Measurements from ENCODE around the gene SLC13A5. TPM values are rescaled to one million over a fixed set of nuclear protein-coding genes. Genes with fewer than 3 reads are reported as not detected.

Gene SLC13A5
- total and polyA plus RNA-seq, 9 of the 15 experiments (the other 6 are each of a cell fraction or from before 2014, with no cell fraction given) = 0.04 TPM; not detected in 8

DNA sequence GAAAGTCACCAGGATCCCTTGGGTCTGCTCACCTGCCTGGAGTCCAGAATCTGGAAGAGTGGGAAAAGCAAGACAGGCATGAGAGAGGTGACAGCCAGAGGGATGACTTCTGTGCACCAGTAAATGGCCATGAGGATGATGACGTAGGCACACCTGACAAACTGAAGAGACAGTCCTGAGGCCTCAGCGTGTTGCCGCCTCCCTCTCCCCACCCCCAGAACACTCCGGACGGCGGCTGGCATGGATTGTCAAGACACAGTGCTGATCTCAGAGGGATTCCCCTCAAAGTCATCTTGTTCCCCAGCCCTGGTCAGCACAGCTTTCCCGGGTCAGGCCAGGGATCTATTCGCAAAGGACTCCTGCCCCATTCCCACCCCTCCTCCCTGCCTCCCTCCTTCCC lies 6.2 kb downstream of the SLC13A5 start (continued):
- TF ChIP-seq NEUROD1 (IDR thresholded peaks at IDR 0.05; ENCODE audit: borderline replicate concordance, low read depth, low read length, partially characterized antibody) = no peak
- TF ChIP-seq EP300 (IDR thresholded peaks at IDR 0.05; ENCODE audit: low read length) = no peak
- TF ChIP-seq, protein P1, sequence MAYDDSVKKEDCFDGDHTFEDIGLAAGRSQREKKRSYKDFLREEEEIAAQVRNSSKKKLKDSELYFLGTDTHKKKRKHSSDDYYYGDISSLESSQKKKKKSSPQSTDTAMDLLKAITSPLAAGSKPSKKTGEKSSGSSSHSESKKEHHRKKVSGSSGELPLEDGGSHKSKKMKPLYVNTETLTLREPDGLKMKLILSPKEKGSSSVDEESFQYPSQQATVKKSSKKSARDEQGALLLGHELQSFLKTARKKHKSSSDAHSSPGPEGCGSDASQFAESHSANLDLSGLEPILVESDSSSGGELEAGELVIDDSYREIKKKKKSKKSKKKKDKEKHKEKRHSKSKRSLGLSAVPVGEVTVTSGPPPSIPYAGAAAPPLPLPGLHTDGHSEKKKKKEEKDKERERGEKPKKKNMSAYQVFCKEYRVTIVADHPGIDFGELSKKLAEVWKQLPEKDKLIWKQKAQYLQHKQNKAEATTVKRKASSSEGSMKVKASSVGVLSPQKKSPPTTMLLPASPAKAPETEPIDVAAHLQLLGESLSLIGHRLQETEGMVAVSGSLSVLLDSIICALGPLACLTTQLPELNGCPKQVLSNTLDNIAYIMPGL (CRISPR knock-in tag; IDR thresholded peaks at IDR 0.05) = no peak
- TF ChIP-seq, protein P2, sequence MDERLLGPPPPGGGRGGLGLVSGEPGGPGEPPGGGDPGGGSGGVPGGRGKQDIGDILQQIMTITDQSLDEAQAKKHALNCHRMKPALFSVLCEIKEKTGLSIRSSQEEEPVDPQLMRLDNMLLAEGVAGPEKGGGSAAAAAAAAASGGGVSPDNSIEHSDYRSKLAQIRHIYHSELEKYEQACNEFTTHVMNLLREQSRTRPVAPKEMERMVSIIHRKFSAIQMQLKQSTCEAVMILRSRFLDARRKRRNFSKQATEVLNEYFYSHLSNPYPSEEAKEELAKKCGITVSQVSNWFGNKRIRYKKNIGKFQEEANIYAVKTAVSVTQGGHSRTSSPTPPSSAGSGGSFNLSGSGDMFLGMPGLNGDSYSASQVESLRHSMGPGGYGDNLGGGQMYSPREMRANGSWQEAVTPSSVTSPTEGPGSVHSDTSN (CRISPR knock-in tag; IDR thresholded peaks at IDR 0.05; ENCODE audit: low read depth) = no peak
- TF ChIP-seq, protein P2 (tag; conservative IDR thresholded peaks at IDR 0.05; ENCODE audit: low read depth) = no peak
- no peak for TF ChIP-seq ZNF212 (CRISPR knock-in tag; IDR thresholded peaks at IDR 0.05)
- TF ChIP-seq, protein P3, sequence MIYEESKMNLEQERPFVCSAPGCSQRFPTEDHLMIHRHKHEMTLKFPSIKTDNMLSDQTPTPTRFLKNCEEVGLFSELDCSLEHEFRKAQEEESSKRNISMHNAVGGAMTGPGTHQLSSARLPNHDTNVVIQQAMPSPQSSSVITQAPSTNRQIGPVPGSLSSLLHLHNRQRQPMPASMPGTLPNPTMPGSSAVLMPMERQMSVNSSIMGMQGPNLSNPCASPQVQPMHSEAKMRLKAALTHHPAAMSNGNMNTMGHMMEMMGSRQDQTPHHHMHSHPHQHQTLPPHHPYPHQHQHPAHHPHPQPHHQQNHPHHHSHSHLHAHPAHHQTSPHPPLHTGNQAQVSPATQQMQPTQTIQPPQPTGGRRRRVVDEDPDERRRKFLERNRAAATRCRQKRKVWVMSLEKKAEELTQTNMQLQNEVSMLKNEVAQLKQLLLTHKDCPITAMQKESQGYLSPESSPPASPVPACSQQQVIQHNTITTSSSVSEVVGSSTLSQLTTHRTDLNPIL (CRISPR knock-in tag; IDR thresholded peaks at IDR 0.05) = no peak
- TF ChIP-seq, protein P4, sequence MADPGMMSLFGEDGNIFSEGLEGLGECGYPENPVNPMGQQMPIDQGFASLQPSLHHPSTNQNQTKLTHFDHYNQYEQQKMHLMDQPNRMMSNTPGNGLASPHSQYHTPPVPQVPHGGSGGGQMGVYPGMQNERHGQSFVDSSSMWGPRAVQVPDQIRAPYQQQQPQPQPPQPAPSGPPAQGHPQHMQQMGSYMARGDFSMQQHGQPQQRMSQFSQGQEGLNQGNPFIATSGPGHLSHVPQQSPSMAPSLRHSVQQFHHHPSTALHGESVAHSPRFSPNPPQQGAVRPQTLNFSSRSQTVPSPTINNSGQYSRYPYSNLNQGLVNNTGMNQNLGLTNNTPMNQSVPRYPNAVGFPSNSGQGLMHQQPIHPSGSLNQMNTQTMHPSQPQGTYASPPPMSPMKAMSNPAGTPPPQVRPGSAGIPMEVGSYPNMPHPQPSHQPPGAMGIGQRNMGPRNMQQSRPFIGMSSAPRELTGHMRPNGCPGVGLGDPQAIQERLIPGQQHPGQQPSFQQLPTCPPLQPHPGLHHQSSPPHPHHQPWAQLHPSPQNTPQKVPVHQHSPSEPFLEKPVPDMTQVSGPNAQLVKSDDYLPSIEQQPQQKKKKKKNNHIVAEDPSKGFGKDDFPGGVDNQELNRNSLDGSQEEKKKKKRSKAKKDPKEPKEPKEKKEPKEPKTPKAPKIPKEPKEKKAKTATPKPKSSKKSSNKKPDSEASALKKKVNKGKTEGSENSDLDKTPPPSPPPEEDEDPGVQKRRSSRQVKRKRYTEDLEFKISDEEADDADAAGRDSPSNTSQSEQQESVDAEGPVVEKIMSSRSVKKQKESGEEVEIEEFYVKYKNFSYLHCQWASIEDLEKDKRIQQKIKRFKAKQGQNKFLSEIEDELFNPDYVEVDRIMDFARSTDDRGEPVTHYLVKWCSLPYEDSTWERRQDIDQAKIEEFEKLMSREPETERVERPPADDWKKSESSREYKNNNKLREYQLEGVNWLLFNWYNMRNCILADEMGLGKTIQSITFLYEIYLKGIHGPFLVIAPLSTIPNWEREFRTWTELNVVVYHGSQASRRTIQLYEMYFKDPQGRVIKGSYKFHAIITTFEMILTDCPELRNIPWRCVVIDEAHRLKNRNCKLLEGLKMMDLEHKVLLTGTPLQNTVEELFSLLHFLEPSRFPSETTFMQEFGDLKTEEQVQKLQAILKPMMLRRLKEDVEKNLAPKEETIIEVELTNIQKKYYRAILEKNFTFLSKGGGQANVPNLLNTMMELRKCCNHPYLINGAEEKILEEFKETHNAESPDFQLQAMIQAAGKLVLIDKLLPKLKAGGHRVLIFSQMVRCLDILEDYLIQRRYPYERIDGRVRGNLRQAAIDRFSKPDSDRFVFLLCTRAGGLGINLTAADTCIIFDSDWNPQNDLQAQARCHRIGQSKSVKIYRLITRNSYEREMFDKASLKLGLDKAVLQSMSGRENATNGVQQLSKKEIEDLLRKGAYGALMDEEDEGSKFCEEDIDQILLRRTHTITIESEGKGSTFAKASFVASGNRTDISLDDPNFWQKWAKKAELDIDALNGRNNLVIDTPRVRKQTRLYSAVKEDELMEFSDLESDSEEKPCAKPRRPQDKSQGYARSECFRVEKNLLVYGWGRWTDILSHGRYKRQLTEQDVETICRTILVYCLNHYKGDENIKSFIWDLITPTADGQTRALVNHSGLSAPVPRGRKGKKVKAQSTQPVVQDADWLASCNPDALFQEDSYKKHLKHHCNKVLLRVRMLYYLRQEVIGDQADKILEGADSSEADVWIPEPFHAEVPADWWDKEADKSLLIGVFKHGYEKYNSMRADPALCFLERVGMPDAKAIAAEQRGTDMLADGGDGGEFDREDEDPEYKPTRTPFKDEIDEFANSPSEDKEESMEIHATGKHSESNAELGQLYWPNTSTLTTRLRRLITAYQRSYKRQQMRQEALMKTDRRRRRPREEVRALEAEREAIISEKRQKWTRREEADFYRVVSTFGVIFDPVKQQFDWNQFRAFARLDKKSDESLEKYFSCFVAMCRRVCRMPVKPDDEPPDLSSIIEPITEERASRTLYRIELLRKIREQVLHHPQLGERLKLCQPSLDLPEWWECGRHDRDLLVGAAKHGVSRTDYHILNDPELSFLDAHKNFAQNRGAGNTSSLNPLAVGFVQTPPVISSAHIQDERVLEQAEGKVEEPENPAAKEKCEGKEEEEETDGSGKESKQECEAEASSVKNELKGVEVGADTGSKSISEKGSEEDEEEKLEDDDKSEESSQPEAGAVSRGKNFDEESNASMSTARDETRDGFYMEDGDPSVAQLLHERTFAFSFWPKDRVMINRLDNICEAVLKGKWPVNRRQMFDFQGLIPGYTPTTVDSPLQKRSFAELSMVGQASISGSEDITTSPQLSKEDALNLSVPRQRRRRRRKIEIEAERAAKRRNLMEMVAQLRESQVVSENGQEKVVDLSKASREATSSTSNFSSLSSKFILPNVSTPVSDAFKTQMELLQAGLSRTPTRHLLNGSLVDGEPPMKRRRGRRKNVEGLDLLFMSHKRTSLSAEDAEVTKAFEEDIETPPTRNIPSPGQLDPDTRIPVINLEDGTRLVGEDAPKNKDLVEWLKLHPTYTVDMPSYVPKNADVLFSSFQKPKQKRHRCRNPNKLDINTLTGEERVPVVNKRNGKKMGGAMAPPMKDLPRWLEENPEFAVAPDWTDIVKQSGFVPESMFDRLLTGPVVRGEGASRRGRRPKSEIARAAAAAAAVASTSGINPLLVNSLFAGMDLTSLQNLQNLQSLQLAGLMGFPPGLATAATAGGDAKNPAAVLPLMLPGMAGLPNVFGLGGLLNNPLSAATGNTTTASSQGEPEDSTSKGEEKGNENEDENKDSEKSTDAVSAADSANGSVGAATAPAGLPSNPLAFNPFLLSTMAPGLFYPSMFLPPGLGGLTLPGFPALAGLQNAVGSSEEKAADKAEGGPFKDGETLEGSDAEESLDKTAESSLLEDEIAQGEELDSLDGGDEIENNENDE (IDR thresholded peaks at IDR 0.05; ENCODE audit: low read depth, low read length) = no peak
- no peak for TF ChIP-seq MAFF (IDR thresholded peaks at IDR 0.05; ENCODE audit: low read length)
- TF ChIP-seq RB1 (IDR thresholded peaks at IDR 0.05; ENCODE audit: low read depth) = no peak
